ENCODE results near the gene CCDC30.
"Not testable (repeated sequence)": the region's sequence is repeated elsewhere in the genome, so short reads cannot be mapped to it uniquely, and the experiment has no call there.

Gene CCDC30

GRCh38 chr1:42453386-42453785 is 9.7 kb upstream of the CCDC30 start:
- FAIRE-seq, result no peak

- FAIRE-seq, result no peak
Observed at GRCh38 chr1:42454403-42454802, 8.7 kb upstream of the CCDC30 start.

GRCh38 chr1:42456010-42456753 is 6.9 kb upstream of the CCDC30 start, which contains the start of the genes PPCS and ZMYND12:
PPCS (plus strand) TSS chr1:42456543; CDS start chr1:42456566, 23 bp downstream.
ZMYND12 (minus strand) TSS chr1:42456022; CDS start chr1:42455997, 25 bp downstream.
- no peak for FAIRE-seq

GRCh38 chr1:42456754-42457089 is 6.4 kb upstream of the CCDC30 start:
- no peak for FAIRE-seq

- no peak for FAIRE-seq
Observed at GRCh38 chr1:42461196-42461595, 1.9 kb upstream of the CCDC30 start.

GRCh38 chr1:42463921-42464320 is 835 bp downstream of the CCDC30 start:
- no peak for FAIRE-seq

GRCh38 chr1:42466030-42466429 is 2.9 kb downstream of the CCDC30 start:
- FAIRE-seq, result no peak

GRCh38 chr1:42469727-42470126 is 6.6 kb downstream of the CCDC30 start:
- FAIRE-seq, result no peak

GRCh38 chr1:42476605-42477004 is 13.5 kb downstream of the CCDC30 start:
- FAIRE-seq, result no peak

- FAIRE-seq, result not testable (repeated sequence)
Observed at GRCh38 chr1:42477354-42477753, 14.3 kb downstream of the CCDC30 start.

GRCh38 chr1:42477775-42478174 is 14.7 kb downstream of the CCDC30 start:
- FAIRE-seq, result no peak

- FAIRE-seq, result no peak
Observed at GRCh38 chr1:42479621-42480020, 16.5 kb downstream of the CCDC30 start.

- FAIRE-seq, result no peak
Observed at GRCh38 chr1:42480921-42481320, 17.8 kb downstream of the CCDC30 start.

GRCh38 chr1:42482635-42483153 is 19.6 kb downstream of the CCDC30 start:
- no peak for FAIRE-seq

- FAIRE-seq, result no peak
Observed at GRCh38 chr1:42484382-42484781, 21.3 kb downstream of the CCDC30 start.

- no peak for FAIRE-seq
Observed at GRCh38 chr1:42490237-42490636, 27.2 kb downstream of the CCDC30 start.

GRCh38 chr1:42502031-42502430 is 38.9 kb downstream of the CCDC30 start:
- FAIRE-seq, result not testable (repeated sequence)

- no peak for FAIRE-seq
Observed at GRCh38 chr1:42504535-42505128, 41.5 kb downstream of the CCDC30 start.

GRCh38 chr1:42506576-42506975 is 43.5 kb downstream of the CCDC30 start:
- FAIRE-seq, result no peak

GRCh38 chr1:42511581-42512155 is 48.6 kb downstream of the CCDC30 start:
- not testable (repeated sequence) for FAIRE-seq

- no peak for FAIRE-seq
Observed at GRCh38 chr1:42518908-42519307, 55.8 kb downstream of the CCDC30 start.

- no peak for FAIRE-seq
Observed at GRCh38 chr1:42523171-42523570, 60.1 kb downstream of the CCDC30 start.

GRCh38 chr1:42524330-42524729 is 61.2 kb downstream of the CCDC30 start:
- no peak for FAIRE-seq

GRCh38 chr1:42529724-42530181 is 66.7 kb downstream of the CCDC30 start:
- FAIRE-seq, result no peak

Measured in colon (tissue), 2 donors.